ENCODE measurements around the gene TRIP10. TPM values are rescaled to one million over a fixed set of nuclear protein-coding genes. Genes with fewer than 3 reads are reported as not detected.

Gene TRIP10
- total and polyA plus RNA-seq, 2 of the 13 experiments (the other 11 are each of a cell fraction or from before 2014, with no cell fraction given): 32.5 to 33.2 TPM

GRCh38 chr19:6752256-6753177, 13.0 kb downstream of the TRIP10 start (continued):
- TF ChIP-seq ZNF160 (CRISPR knock-in tag; IDR thresholded peaks at IDR 0.05) (0 out of 2 replicates have a peak, but pooled peaks have one; percentile 43), ZSCAN25 (CRISPR knock-in tag; IDR thresholded peaks at IDR 0.05) (no peak), XBP1 (CRISPR knock-in tag; IDR thresholded peaks at IDR 0.05) (peak; percentile 56; the same call in 1 of the 2 replicates), IKZF1 (IDR thresholded peaks at IDR 0.05) (no peak), ZNF280D (CRISPR knock-in tag; IDR thresholded peaks at IDR 0.05) (0 out of 2 replicates have a peak, but pooled peaks have one; percentile 22), ARNT2 (CRISPR knock-in tag; IDR thresholded peaks at IDR 0.05; ENCODE audit: low read depth) (peak; percentile 25; the same call in 1 of the 2 replicates), NFKB2 (CRISPR knock-in tag; IDR thresholded peaks at IDR 0.05; ENCODE audit: borderline replicate concordance) (no peak; the same call in 1 of the 2 replicates), FOXP1 (IDR thresholded peaks at IDR 0.05) (no peak), FOXP1 (CRISPR knock-in tag; IDR thresholded peaks at IDR 0.05) (no peak), BCL6 (CRISPR knock-in tag; IDR thresholded peaks at IDR 0.05) (0 out of 2 replicates have a peak, but pooled peaks have one; percentile 17), ZBTB34 (CRISPR knock-in tag; IDR thresholded peaks at IDR 0.05) (peak; percentile 74; the same call in 1 of the 2 replicates), JARID2 (CRISPR knock-in tag; IDR thresholded peaks at IDR 0.05; ENCODE audit: insufficient replicate concordance) (no peak), ZNF317 (CRISPR knock-in tag; IDR thresholded peaks at IDR 0.05) (peak; percentile 79), ZNF703 (CRISPR knock-in tag; IDR thresholded peaks at IDR 0.05; ENCODE audit: borderline replicate concordance) (no peak), GLI4 (CRISPR knock-in tag; IDR thresholded peaks at IDR 0.05; ENCODE audit: borderline replicate concordance) (peak; percentile 30; the same call in 1 of the 2 replicates), MIER2 (CRISPR knock-in tag; IDR thresholded peaks at IDR 0.05) (no peak; the same call in 1 of the 2 replicates), MEIS1 (CRISPR knock-in tag; IDR thresholded peaks at IDR 0.05; ENCODE audit: borderline replicate concordance) (no peak; the same call in 1 of the 2 replicates), ZNF230 (CRISPR knock-in tag; IDR thresholded peaks at IDR 0.05) (no peak), RBM39 (IDR thresholded peaks at IDR 0.05; ENCODE audit: low read depth, low read length, poor library complexity, severe bottlenecking) (no peak), ZNF282 (IDR thresholded peaks at IDR 0.05; ENCODE audit: partially characterized antibody) (no peak), ZSCAN5A (CRISPR knock-in tag; IDR thresholded peaks at IDR 0.05; ENCODE audit: borderline replicate concordance) (no peak), ARHGAP35 (CRISPR knock-in tag; IDR thresholded peaks at IDR 0.05; ENCODE audit: borderline replicate concordance) (peak; percentile 79; the same call in 1 of the 2 replicates)

Data from HepG2 (cell line).